ENCODE data around the gene PLPPR4.

- no peak for TF ChIP-seq CTCF (optimal IDR thresholded peaks at IDR 0.05 in 1 of 3, IDR thresholded peaks at IDR 0.05 in 1 of 3, conservative IDR thresholded peaks at IDR 0.05 in 1 of 3; ENCODE audit: extremely low read depth in 1 of 3, insufficient read depth in 2 of 3, low read length in 3 of 3)
- TF ChIP-seq EZH2 (IDR thresholded peaks at IDR 0.05; ENCODE audit: low read length): no peak
Measured at GRCh38 chr1:99232172-99232571, 32.1 kb upstream of the PLPPR4 start.

Measured in keratinocyte (primary cell).